GM19463 (cell line): ENCODE measurements around the gene STIM1.
"Not testable (repeated sequence)": the region's sequence is repeated elsewhere in the genome, so short reads cannot be mapped to it uniquely, and the experiment has no call there.

ENCODE experiments used
- ATAC-seq: cut with Tn5 transposase; IDR thresholded peaks from one replicate; pipeline ENCODE4 v1.9.1; 2021; ENCODE audit warnings: mild to moderate bottlenecking, moderate library complexity; ENCODE audit not compliant: unreplicated experiment

The STIM1 gene

GRCh38 chr11:4016602-4017001 is 161.1 kb downstream of the STIM1 start:
- not testable (repeated sequence) for ATAC-seq

- ATAC-seq, result no peak
Measured at GRCh38 chr11:4017129-4017528, 161.7 kb downstream of the STIM1 start.

- ATAC-seq, result no peak
Measured at GRCh38 chr11:4018641-4019040, 163.2 kb downstream of the STIM1 start.

GRCh38 chr11:4019891-4020290 is 164.4 kb downstream of the STIM1 start:
- no peak for ATAC-seq

- no peak for ATAC-seq
Measured at GRCh38 chr11:4022669-4023068, 167.2 kb downstream of the STIM1 start.

GRCh38 chr11:4025248-4025966 is 169.9 kb downstream of the STIM1 start:
- no peak for ATAC-seq

GRCh38 chr11:4025967-4026324 is 170.5 kb downstream of the STIM1 start:
- ATAC-seq, result no peak

- no peak for ATAC-seq
Measured at GRCh38 chr11:4026389-4026788, 170.9 kb downstream of the STIM1 start.

GRCh38 chr11:4027746-4028145 is 172.3 kb downstream of the STIM1 start:
- no peak for ATAC-seq

GRCh38 chr11:4030197-4030596 is 174.7 kb downstream of the STIM1 start:
- ATAC-seq, result no peak

GRCh38 chr11:4032097-4032496 is 176.6 kb downstream of the STIM1 start:
- no peak for ATAC-seq

GRCh38 chr11:4035985-4036384 is 180.5 kb downstream of the STIM1 start:
- no peak for ATAC-seq

GRCh38 chr11:4039011-4039410 is 183.5 kb downstream of the STIM1 start:
- ATAC-seq, result no peak

GRCh38 chr11:4040461-4040860 is 185.0 kb downstream of the STIM1 start:
- ATAC-seq, result no peak

- ATAC-seq, result no peak
Measured at GRCh38 chr11:4041731-4042391, 186.4 kb downstream of the STIM1 start.

- no peak for ATAC-seq
Measured at GRCh38 chr11:4044976-4045646, 189.6 kb downstream of the STIM1 start.

- ATAC-seq, result no peak
Measured at GRCh38 chr11:4048340-4048739, 192.9 kb downstream of the STIM1 start.

- ATAC-seq, result no peak
Measured at GRCh38 chr11:4049006-4049405, 193.5 kb downstream of the STIM1 start.

- ATAC-seq, result no peak
Measured at GRCh38 chr11:4050138-4050537, 194.7 kb downstream of the STIM1 start.

- not testable (repeated sequence) for ATAC-seq
Measured at GRCh38 chr11:4053200-4053599, 197.7 kb downstream of the STIM1 start.

GRCh38 chr11:4054643-4055042 is 199.2 kb downstream of the STIM1 start:
- ATAC-seq, result no peak

GRCh38 chr11:4059424-4059823 is 204.0 kb downstream of the STIM1 start:
- no peak for ATAC-seq
